Right renal pelvis (tissue), 4 donors: Measurements from ENCODE around the gene ZC2HC1B. TPM values are rescaled to one million over a fixed set of nuclear protein-coding genes. Genes with fewer than 3 reads are reported as not detected.

Source experiments
- DNase-seq, 4 donors: peaks; one replicate each; pipeline ENCODE4 v3.0.0-alpha.2; 2013; ENCODE audit warnings: low read depth in 4 of 4, low spot score in 3 of 4, missing footprints in 1 of 4
- polyA plus RNA-seq, 4 donors: library from polyadenylated mRNA; unstranded; fragments of 120-200 nt; gene quantifications; one replicate each; pipeline ENCODE4 v1.2.1, GENCODE V29; 2013; ENCODE audit not compliant: insufficient read length in 4 of 4

ZC2HC1B gene
- polyA plus RNA-seq, 4 donors, result 0.22 to 0.87 TPM; not detected in 2

DNA sequence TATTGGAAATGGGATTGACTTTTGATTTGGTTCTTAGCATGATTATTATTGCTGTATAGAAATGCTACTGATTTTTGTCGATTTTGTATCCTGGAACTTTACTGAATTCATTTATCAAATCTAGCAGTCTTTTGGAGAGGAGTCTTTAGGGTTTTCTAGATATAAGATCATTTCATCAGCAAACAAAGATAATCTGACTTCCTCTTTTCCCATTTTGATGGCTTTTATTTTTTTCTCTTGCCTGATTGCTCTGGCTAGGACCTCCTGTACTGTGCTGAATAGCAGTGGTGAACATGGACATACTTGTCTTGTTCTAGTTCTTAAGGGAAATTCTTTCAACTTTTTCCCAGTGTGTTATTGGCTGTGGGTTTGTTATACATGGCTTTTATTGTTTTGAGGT lies 64.6 kb downstream of the ZC2HC1B start:
- no peak for DNase-seq

DNA sequence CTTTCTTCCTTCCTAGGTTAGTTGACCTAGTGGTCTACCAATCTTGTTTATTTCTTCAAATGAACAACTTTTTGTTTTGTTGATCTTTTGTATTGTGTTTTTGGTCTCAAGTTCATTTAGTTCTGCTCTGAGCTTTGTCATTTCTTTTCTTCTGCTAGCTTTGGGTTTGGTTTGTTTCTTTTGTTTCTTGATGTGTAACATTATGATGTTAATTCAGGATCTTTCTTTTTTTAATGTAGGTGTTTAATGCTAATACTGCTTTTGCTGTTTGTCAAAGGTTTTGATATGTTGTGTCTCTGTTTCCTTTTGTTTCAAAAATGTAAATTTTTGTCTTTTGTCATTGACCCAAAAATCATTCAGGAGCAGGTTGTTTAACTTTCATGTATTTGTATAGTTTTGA lies 65.7 kb downstream of the ZC2HC1B start:
- DNase-seq, result no peak

DNA sequence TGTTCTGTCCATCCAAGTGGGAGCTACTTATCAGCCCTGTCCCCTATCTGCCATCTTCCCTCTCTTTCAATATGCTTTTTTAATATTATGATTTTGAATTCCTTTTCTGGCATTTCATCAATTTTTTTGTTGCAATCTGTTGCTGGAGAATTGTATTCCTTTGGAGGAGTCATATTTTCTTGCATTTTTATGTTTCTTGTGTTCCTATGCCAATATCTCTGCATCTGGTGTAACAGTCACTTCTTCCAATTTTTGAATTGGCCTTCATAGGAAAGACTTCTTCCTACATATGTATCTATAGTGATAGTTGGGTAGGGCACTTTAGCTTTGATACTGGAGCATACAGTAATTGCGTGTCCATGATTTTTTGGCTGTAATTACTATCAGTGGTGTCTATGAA lies 70.1 kb downstream of the ZC2HC1B start:
- no peak for DNase-seq

DNA sequence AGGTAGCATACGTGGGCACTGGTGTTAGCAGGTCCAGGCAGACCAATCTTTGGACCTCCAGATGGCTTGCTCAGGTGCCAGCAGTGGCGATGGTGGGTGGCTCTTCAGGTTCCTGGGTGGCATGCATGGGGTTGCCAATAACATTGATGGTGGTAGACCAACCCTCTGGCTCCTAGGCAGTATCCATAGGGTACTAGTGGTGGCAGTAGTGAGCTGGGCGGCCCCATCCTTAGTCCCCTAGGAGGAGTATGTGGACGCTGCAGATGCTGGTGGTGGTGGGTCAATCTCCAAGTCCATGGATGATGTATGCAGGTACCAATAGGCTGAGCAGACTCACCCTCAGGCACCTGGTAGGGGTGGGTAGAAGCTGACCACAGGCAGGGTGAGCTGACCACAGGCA lies 70.6 kb downstream of the ZC2HC1B start:
- DNase-seq, result no peak

DNA sequence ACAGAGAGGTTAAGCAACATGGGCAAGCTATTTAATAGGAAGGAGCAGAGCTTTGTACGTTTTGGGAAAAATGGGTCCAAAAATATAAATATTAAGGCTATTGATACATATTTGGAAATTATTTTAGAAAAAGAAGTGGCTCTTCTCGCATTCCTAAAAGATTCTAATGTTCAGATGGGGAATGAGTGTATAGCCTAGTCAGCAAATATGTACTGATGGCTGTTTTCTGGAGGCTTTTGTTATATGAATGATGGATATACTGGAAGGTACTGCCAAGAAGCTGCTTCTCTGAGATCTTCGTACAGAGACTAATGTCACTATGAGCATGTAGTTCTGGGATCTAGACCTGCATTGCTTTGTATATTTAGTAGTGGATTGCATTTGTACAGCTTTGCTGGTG lies 72.1 kb downstream of the ZC2HC1B start:
- DNase-seq, result no peak

DNA sequence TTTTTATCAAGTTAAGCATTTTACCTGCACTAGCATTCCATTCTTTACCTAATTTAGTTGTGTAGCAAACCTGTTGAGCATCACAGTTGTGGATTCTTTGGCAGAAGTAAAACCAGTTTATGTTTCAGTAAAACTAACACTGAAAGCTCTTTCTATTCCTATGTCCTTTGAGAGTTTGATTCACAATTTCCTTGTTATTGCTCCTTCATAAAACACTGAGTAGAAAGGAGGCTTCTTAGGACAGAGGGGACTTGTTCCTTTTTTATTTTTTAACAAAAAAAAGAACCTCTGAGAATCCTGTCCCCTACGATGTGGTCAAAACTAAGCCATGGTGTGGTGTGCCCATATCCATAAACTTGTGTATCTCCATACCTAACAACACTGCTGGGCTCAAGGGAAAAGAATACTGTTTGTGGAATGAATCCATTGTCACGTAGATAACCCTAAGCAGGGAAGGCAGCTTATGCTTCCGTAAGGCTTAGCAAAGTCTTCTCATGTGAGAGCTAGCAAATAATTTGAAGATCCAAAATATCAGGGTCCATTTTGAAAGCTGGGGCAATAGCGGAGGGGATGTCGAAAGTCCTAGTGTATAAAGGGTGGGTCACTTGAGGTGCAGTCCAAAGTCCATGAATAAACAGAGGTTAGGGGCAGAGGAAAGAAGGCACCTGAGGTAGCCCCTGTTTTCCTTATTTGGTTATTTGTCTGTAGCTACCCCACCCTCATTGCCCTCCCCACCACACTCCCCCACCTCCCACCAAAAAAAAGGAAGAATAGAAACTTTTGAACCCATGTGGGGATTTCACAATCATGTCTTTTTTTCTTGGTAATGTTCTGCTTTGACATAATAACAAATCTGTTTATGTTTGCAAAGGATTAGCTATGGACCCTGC lies 72.7 kb downstream of the ZC2HC1B start:
- no peak for DNase-seq

DNA sequence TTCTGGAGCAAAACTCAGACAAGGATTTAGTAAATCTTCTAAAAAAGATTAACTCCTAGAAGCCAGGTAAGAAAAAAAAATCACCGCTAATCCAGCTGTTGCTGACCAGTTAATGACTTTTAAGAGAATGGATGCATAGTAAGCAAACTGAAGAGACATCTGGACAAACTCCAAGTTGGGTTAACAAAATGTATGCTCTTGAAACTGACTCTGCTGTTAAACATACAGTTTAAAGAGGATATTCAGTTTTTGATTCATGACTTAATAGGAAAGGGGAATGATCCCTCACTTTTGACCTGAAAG lies 73.3 kb downstream of the ZC2HC1B start:
- DNase-seq, result no peak

DNA sequence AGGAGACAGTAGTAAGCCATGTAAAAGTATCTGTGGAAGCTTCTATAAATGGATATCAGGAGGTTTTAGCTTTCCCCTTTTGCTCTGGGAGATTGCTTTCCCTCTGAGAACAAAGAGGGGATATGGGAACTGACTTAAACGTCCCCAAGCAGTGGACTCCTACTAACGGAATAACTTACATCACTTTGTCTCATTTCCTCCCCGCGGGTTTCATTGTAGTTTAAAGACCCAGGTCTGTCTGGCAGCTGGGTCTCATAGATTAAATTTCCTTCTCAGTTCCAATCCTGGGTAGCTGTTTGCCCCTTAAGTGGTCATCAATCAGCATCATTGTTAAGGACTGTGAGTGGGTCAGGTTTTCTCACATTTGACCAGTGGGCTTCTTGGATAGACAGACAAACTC lies 75.1 kb downstream of the ZC2HC1B start:
- no peak for DNase-seq

DNA sequence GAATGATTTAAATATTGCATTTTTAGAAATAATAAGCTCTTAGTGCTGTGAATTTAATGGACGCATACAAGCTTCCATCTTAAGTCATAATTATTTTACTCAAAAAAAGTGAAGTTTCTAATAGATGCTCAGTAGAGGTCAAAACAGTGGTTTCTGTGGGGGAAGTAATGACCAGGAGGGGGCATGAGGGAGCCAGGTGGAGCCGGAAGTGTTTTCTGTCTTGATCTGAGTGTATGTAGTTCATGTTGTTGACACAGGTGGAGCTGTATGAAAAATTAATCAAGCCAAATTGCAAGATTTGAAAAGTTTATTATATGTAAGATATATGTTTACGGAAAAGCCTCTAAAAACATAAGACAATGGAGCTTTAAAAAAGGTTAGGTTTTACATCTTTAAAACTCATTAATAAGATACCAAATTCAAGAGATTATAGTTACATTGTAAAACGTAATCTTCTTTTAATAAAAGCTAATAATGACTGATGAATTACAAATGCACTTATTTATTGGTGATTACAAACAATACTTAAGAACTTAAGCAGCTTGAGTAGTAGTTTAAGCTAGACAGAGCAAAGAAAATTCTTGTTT lies 75.8 kb downstream of the ZC2HC1B start:
- DNase-seq, result no peak

DNA sequence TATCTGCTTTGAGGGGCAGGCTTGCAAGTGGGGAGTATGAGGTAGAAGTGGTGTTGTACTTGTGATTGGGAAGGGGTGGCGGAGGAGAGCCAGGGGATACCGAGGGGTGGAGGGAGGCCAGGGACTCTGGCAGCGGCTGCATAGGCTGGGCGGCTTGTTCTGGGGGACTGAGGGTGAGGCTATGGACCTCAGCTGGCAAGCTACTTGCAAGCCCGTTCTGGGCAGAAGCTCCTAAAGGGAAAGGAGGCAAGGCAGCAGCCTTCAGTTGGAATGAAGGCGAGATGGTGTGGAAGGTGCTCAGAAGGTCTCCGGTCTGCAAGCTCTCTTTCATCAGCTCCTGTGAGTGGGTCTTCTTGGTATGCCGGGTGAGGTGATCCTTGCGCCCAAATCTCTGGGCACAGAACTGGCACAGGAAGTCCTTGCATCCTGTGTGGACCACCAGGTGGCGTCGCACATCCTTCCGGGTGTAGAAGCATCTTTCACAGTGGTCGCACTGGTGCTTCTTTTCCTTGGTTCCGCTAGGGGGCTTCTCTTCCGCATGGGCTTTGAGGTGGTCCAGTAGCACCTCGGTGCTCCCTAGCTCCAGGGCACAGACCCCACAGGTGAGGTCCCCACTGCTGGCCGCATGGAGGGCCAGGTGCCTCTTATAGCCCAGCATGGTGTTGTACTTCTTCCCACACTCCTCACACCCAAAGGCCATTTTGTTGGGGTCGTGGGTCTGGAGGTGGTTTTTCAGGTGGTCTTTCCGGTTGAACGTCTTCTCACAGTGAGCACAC lies 77.8 kb downstream of the ZC2HC1B start:
- DNase-seq, result no peak

DNA sequence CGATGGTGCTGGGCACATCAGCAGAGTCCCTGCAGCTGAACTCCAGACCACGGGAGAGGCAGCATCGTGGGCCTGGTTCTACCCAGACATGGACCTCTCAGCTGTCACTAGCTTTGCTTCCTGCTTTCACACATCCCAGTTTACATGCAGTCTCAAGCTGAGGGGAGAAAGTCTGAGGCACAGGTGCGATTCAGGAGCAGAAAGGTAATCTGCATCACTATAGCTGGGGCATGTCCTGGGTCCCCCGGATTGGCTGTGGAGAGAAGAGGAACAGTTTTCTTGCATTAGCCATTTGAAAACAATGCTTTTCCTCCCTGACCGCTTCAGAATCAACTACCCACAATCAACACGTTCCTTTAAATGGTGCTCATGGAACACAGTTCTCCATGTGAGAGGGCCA lies 83.9 kb downstream of the ZC2HC1B start:
- DNase-seq, result no peak

DNA sequence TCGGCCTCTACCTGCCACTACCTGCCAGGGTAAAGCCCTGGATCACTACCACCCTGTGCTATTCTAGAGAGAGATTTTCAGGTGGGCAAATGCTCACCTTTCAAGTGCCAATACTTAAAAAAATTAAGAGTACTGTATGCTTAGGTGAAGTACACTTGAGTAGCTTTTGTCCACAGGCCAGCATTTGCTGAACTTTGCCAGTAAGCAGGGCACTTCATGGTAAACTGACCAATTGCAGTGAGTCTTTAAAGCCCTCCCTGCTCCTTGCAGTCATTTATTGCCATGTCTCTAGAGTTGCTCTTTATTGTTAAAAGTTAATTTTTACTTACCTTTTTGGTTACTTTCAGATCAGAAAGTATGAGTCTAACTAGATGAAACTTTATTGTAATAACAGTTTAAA lies 85.3 kb downstream of the ZC2HC1B start:
- no peak for DNase-seq

DNA sequence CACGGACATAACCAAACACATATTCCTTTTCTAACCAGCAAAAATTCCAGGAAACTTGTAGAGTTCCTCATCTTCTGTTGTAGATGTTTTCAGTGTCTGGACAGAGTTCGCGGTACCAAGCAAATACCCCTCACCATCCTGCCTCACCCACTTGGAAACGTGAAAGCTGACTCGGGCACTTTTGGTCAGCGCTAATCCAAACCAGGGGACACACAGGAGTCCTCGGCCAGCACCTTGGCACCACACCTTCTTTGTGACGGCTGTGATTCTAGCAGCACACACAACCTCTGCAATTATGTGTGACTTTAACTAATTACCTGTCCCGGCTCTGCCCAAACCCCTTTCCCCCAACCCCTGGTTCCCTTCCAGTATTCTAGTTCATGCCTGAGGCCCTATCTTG lies 85.7 kb downstream of the ZC2HC1B start:
- no peak for DNase-seq

DNA sequence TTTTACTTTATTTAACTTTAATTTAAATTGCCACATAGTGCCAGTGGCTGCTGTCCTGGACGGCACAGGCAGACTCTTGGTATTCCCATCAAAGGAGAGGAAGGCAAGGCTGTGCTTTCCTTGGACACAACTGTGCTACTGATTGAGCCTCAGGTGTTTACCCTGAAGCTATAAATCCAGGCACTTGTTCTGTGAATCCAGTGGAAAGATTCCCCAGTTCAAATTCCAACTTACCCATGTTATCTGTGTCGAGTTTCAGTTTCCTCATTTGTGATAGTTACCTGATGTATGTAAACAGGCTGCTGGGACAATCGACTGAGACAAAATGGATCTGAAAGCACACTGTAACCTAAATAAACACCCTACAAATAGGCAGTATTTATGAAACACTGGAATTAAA lies 86.6 kb downstream of the ZC2HC1B start:
- no peak for DNase-seq

DNA sequence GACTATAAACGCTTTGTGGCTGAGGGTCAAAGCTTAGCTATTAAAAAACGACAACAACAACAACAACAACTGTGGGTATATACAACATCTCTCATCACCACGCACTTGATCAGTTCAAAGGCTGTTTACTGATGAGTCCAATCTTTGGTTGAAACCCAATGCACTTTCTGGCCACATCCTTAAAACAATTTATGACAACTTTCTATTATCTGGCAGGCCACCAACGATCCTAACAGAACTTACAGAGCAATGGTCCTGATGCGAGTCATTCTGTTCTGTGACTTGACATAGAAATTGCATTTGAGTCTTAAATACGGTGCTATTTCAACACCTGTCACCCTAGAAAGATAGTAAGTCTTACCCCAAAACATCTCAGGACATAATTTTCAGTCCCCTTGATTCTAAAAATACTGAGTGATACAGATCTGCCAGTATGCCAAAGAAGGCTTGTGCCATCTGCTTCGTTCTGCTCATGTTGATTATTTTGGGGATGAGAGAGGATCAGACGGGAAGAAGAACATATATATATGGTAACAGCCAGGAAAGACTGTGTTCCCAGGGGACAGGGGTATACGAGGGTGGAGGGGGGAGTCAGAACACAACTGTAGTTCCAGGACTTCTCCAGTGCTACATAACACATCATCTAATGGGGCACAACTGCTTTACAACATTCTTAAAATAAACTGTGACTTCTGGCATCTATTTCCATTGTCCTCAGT lies 87.9 kb downstream of the ZC2HC1B start:
- DNase-seq, result no peak

DNA sequence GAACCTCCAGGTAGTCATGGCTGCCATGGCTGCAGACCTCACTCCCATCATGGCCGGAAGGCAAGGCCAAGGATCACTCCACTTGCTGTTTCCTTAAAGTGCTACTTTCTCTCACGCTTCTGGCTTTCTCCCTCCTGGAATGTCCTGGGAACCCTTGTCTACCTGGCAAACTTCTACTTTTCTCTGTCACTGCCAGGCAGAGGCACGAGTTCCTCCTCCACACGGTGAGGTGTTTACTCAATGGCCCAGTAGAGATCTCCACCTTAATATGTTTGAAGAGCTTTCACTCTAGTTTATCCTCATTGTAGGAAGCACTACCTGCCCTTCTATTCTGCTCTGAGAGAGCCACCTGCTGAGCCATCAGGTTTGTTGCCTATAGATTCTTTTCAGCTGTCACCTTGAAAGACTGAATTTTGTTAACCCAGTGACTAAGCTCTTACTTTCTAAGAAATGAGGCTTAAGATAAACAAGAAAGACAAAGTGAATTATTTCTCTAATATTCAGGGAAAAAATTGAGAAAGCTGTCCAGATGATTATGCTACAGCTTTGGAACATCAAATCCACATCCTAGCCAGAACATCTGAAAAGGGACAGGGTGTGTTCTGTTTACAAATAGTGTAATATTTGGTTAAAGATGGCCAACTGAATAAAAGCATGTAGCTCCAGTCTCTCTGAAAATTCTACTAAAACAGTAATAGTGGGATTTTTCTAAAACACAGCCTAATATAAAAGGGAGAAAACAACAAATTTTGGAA lies 88.8 kb downstream of the ZC2HC1B start:
- no peak for DNase-seq

DNA sequence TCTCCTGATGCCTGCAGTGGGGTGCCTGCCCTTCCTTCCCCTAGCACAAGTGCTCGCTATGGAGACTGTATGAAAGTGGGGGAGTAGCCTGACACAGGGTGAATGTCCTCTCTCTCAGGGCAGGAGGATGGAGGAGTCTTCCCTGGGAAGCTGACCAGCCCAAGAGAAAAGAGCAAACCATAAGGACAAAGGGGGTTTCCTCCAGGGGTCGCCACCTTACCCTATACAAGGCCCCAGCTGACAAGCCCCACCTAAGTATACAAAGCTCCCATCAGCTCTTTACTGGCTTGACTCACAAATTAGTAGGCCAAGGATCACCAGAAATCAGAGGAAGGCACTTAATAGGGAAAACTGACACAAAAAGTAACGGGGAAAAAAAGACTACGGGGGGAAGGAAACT lies 89.6 kb downstream of the ZC2HC1B start:
- DNase-seq, result no peak

DNA sequence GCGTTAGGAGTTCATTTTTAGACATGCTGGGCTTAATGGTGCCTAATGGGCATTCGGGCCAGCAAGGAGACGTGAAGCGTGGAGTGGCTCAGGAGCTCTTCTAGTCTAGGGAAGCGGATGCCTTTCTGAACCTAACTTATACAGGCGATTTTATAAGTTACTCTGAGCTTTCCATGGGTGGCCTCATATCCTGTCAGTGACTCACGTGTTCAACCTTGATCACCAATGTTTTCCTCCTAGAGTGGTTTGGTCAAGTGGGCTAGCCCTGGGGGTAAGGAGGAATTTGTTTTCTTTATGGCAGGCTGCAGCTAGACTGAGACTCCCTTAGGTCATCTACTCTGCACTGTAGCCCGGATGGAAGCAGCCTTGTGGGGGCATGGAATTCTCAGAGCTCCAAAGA lies 91.7 kb downstream of the ZC2HC1B start:
- DNase-seq, result no peak

DNA sequence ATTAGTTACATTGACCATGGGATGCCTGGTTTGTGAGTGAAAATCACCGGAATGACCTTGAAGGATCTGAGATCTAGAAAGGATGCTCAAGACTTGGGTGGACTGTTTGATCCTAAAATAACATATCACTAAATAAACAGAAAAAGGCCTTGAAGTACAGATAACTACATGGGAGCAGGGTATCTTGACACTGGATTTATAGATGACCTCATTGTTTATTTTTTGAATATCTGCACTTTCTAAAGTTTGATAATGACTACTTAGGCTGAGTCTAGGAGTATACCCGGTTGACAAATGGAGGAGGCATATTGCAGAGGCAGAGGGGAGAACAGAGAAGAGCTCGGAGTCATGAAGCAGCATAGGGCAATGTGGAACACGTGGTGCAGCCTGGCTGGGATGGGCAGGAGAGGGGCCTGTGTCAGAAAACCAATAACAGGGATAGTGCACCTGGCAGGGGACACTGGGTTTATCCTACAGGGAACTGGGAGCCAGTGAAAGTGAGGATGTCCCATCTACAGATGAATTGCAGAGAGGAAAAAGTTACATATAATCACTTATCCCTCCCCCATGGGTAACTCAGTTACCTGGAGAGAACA lies 93.5 kb downstream of the ZC2HC1B start:
- no peak for DNase-seq

DNA sequence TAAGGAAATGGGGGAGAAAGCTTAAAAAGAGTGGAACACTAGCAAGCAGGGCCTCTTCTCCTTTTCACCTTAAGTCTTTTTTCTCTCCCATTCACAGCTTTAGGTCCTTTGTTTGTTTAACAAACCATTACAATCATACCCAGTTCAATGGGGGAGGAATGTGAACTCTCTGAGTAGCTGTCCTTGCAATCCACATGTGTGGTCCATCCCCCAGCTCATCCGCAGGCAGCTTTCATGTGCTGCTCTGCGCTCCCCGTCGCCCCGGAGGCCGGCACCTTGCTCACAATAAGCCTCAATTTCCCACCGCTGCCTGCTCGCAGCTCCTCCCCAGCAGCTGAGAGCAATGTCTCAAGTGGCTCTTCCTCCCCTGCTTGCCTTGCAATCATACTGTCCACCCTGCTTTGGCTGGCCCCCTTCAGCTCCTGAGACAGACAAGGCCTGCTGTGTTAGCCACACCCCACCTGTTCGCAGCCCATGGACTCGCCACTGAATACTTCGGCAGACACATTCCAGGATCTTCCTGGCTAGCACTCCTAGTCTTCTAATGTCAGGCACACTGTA lies 94.6 kb downstream of the ZC2HC1B start:
- DNase-seq, result no peak
